Tibial nerve (tissue), 4 donors: ENCODE data around the gene BRME1.

Experiments used
- CTCF ChIP-seq, 5 experiments: fragments of 200-600 bp in 3 of 5; fragments of 450-650 bp in 2 of 5; sonication (generic) in 3 of 5; IDR thresholded peaks; one replicate each; pipeline ENCODE4 v1.5.1; 2016 to 2019; ENCODE audit warnings: antibody characterized with exemption in 5 of 5, mild to moderate bottlenecking in 3 of 5, moderate library complexity in 2 of 5
- EP300 ChIP-seq, 2 donors: sonication (generic); formaldehyde crosslinking; IDR thresholded peaks; one replicate each; pipeline ENCODE4 v1.6.1; 2017; ENCODE audit warnings: antibody characterized with exemption in 2 of 2, mild to moderate bottlenecking in 1 of 2
- POLR2A ChIP-seq, 2 donors: fragments of 450-650 bp; IDR thresholded peaks; one replicate each; pipeline ENCODE4 v1.6.1; 2017; ENCODE audit warnings: antibody characterized with exemption in 2 of 2, mild to moderate bottlenecking in 2 of 2, moderate library complexity in 2 of 2

GRCh38 chr19:13877303-13877702 is 28.6 kb downstream of the BRME1 start:
- TF ChIP-seq CTCF (IDR thresholded peaks at IDR 0.05), result no peak
- no peak for TF ChIP-seq EP300 (IDR thresholded peaks at IDR 0.05)
- TF ChIP-seq POLR2A (IDR thresholded peaks at IDR 0.05), result no peak
